HepG2 (cell line): Measurements from ENCODE around the gene C1QTNF6. TPM values are rescaled to one million over a fixed set of nuclear protein-coding genes. Genes with fewer than 3 reads are reported as not detected.

ENCODE experiments used
- ATAC-seq: fragments of 200-7000 bp; cut with Tn5 transposase; 3 replicates; pipeline ENCODE4 v1.9.1; 2020; ENCODE audit warnings: mild to moderate bottlenecking, moderate library complexity
- BruUV-seq: library from RNA; stranded (reverse); fragments of 400-500 nt; replicated peaks from 2 replicates; lab custom pipeline; 2021; lab: Mats Ljungman, UMichigan
- CTCF ChIA-PET: fragments of 300-600 bp; formaldehyde crosslinking; extraction: SDS; loops from one replicate; lab custom pipeline; 2021; ENCODE audit warnings: low total read pairs, inconsistent platforms, low intra/inter-chr PET ratio; lab: Yijun Ruan, JAX
- POLR2A ChIA-PET: fragments of 350-600 bp; sonication (Branson Sonifier 250); formaldehyde crosslinking; loops from one replicate; lab custom pipeline; 2020; ENCODE audit warnings: antibody characterized with exemption, inconsistent platforms; lab: Yijun Ruan, JAX
- DNase-seq: peaks from one replicate; pipeline ENCODE4 v3.0.0-alpha.2; 2015; ENCODE audit warnings: low spot score
- FAIRE-seq: peaks from 3 replicates; lab custom pipeline; 2011; peaks lifted over from hg19 to GRCh38; lab: Jason Lieb, UNC
- H2AFZ ChIP-seq: one replicate; pipeline ENCODE4 v1.6.1; 2011; ENCODE audit warnings: low read length, inconsistent platforms
- H3K27ac ChIP-seq: fragments of 300-600 bp; 3 replicates; pipeline ENCODE4 v1.8.0; 2011; ENCODE audit warnings: mixed run types, mild to moderate bottlenecking, mixed read lengths, low read length, inconsistent platforms; ENCODE audit not compliant: insufficient read depth; ENCODE audit errors: extremely low read length
- H3K27me3 ChIP-seq, 2 experiments: fragments of 200-600 bp in 1 of 2; 2 replicates in 1 of 2; 3 replicates in 1 of 2; pipeline versions ENCODE4 v1.6.0 to v1.8.0; 2011; ENCODE audit warnings: low read length in 2 of 2, mild to moderate bottlenecking in 2 of 2, moderate library complexity in 2 of 2, inconsistent platforms in 1 of 2; ENCODE audit not compliant: insufficient read depth in 2 of 2, control insufficient read depth in 1 of 2
- H3K36me3 ChIP-seq, 2 experiments: fragments of 200-600 bp in 1 of 2; replicated peaks in 1 of 2; 2 replicates in 1 of 2; 3 replicates in 1 of 2; pipeline versions ENCODE4 v1.5.1 to v1.8.0; 2011; ENCODE audit warnings: low read length in 2 of 2, inconsistent platforms in 1 of 2; ENCODE audit not compliant: insufficient read depth in 2 of 2, control insufficient read depth in 1 of 2
- H3K4me1 ChIP-seq: 2 replicates; pipeline ENCODE4 v1.5.1; 2012; ENCODE audit warnings: low read length, inconsistent platforms; ENCODE audit not compliant: insufficient read depth
- H3K4me2 ChIP-seq: 2 replicates; pipeline ENCODE4 v1.6.0; 2011; ENCODE audit warnings: low read depth, low read length, inconsistent platforms
- H3K4me3 ChIP-seq, 3 experiments: fragments of 200-600 bp in 1 of 3; sonication (generic), shearing (Covaris generic) in 1 of 3; replicated peaks in 1 of 3; 2 replicates each; pipeline ENCODE4 v1.5.1; 2011 to 2016; ENCODE audit warnings: low read length in 3 of 3, inconsistent platforms in 2 of 3, low read depth in 2 of 3, mild to moderate bottlenecking in 2 of 3, control low read depth in 1 of 3, mixed read lengths in 1 of 3; ENCODE audit not compliant: insufficient read depth in 1 of 3
- H3K79me2 ChIP-seq: one replicate; pipeline ENCODE4 v1.6.1; 2011; ENCODE audit warnings: low read length, inconsistent platforms; ENCODE audit not compliant: insufficient read depth
- H3K9ac ChIP-seq: 2 replicates; pipeline ENCODE4 v1.6.0; 2011; ENCODE audit warnings: mild to moderate bottlenecking, low read depth, low read length, inconsistent platforms; ENCODE audit not compliant: insufficient read depth
- H3K9me3 ChIP-seq: 2 replicates; pipeline ENCODE4 v1.5.1; 2012; ENCODE audit warnings: mild to moderate bottlenecking, low read length
- H4K20me1 ChIP-seq: 2 replicates; pipeline ENCODE4 v1.6.0; 2011; ENCODE audit warnings: inconsistent platforms, mild to moderate bottlenecking, low read length, moderate library complexity; ENCODE audit not compliant: insufficient read depth
- EEA1 ChIP-seq: sonication (generic); formaldehyde crosslinking; IDR thresholded peaks from 2 replicates; pipeline ENCODE4 v1.5.1; 2020; ENCODE audit warnings: mild to moderate bottlenecking, missing genetic modification reagents, borderline replicate concordance
- NFKBIZ ChIP-seq: IDR thresholded peaks from 2 replicates; pipeline ENCODE4 v1.6.1; 2018; ENCODE audit warnings: missing genetic modification reagents, missing compliant biosample characterization
- NONO ChIP-seq, 2 experiments: fragments of 450-650 bp in 1 of 2; sonication (generic) in 1 of 2; formaldehyde crosslinking in 1 of 2; IDR thresholded peaks in 1 of 2; conservative IDR thresholded peaks in 1 of 2; 2 replicates each; pipeline versions ENCODE4 v1.6.1 to v1.8.0; 2017 to 2022; ENCODE audit warnings: mild to moderate bottlenecking in 1 of 2, missing genetic modification reagents in 1 of 2, moderate library complexity in 1 of 2
- NR3C1 ChIP-seq: sonication (generic); formaldehyde crosslinking; IDR thresholded peaks from 2 replicates; pipeline ENCODE4 v1.4.0; 2020; ENCODE audit warnings: missing genetic modification reagents
- RERE ChIP-seq: IDR thresholded peaks from 2 replicates; pipeline ENCODE4 v1.6.1; 2016; ENCODE audit warnings: low read depth, missing genetic modification reagents, missing compliant biosample characterization
- SRSF1 ChIP-seq: fragments of 200-400 bp; formaldehyde crosslinking; optimal IDR thresholded peaks from 2 replicates; pipeline ENCODE3; 2017; ENCODE audit warnings: mild to moderate bottlenecking, low read depth, low read length, moderate library complexity
- TMF1 ChIP-seq: sonication (generic); formaldehyde crosslinking; IDR thresholded peaks from 2 replicates; pipeline ENCODE4 v1.8.1; 2022; ENCODE audit warnings: low read depth, missing genetic modification reagents
- ZFP1 ChIP-seq: IDR thresholded peaks from 2 replicates; pipeline ENCODE4 v1.6.1; 2016
- ZNF33A ChIP-seq: sonication (generic); formaldehyde crosslinking; IDR thresholded peaks from 2 replicates; pipeline ENCODE4 v1.5.1; 2020; ENCODE audit warnings: missing genetic modification reagents, mild to moderate bottlenecking, moderate library complexity, borderline replicate concordance
- ZNF530 ChIP-seq: sonication (generic); formaldehyde crosslinking; IDR thresholded peaks from 2 replicates; pipeline ENCODE4 v1.5.0; 2020; ENCODE audit warnings: low read depth, mild to moderate bottlenecking, missing genetic modification reagents
- WGBS: methylation state at CpG from one replicate; pipeline ENCODE4 v1.1.6; 2017; ENCODE audit warnings: low lambda C conversion rate; 5-methylcytosine and 5-hydroxymethylcytosine counted together
- in situ Hi-C: cut with HindIII; loops from 2 replicates; pipeline ENCODE4 v1.10.0; 2017; ENCODE audit warnings: low pct_unique_long_range_greater_than_20kb; ENCODE audit not compliant: extremely low pct_ligation_motif_present
- intact Hi-C: fragments of 100-400 bp; cut with micrococcal nuclease; formaldehyde crosslinking; loops from one replicate; pipeline ENCODE4 v1.10.0; 2022; ENCODE audit not compliant: unreplicated experiment
- polyA plus RNA-seq, 8 experiments: library from polyadenylated mRNA; depleted of rRNA in 3 of 8; stranded (reverse) in 7 of 8; unstranded in 1 of 8; fragments of >200 nt; fragmentation: Illumina TruSeq in 4 of 8; extraction: Trizol in 4 of 8; gene quantifications; 2 replicates each; pipeline versions ENCODE4 v1.2.1 to v1.2.3, GENCODE V29; 2011 to 2016; ENCODE audit warnings: low read depth in 4 of 8, missing spikeins in 1 of 8, mixed read lengths in 1 of 8; ENCODE audit not compliant: insufficient read depth in 1 of 8
- total RNA-seq, 5 experiments: library from RNA; depleted of rRNA; stranded (reverse); fragments of >200 nt; fragmentation: Illumina TruSeq; extraction: Trizol; gene quantifications; 2 replicates each; pipeline ENCODE4 v1.2.3, GENCODE V29; 2016; ENCODE audit warnings: low read depth in 1 of 5

Gene C1QTNF6
- total and polyA plus RNA-seq, 2 of the 13 experiments (the other 11 are each of a cell fraction or from before 2014, with no cell fraction given): 2.7 to 6.9 TPM

- Histone ChIP-seq H3K9me3 (no peaks in the 10 kb centered on the region), H3K79me2 (no peaks in the 10 kb centered on the region), H3K27ac (no peak overlapping the region), H3K36me3 (no peaks in the 10 kb centered on the region), H3K27me3 (peaks cover 5 to 30% of the 10 kb centered on the region in 2 experiments), H2AFZ (no peak overlapping the region), H3K4me1 (0 out of 2 replicates have a peak, but pooled peaks cover 15% of the 10 kb centered on the region), H3K4me3 (no peak overlapping the region), H3K9ac (no peak overlapping the region), H4K20me1 (no peaks in the 10 kb centered on the region), H3K4me2 (no peak overlapping the region)
- BruUV-seq: no TSS peak
- WGBS: 40% methylated on average over 7 of the region's 17 CpGs
- TF ChIP-seq TMF1 (CRISPR knock-in tag) (no peak), EEA1 (CRISPR knock-in tag) (no peak), NONO (IDR thresholded peaks at IDR 0.05) (no peak), NONO (CRISPR knock-in tag; conservative IDR thresholded peaks at IDR 0.05) (no peak), NR3C1 (CRISPR knock-in tag) (no peak), RERE (CRISPR knock-in tag) (no peak), ZNF33A (CRISPR knock-in tag) (no peak), NFKBIZ (CRISPR knock-in tag) (no peak), SRSF1 (no peak), ZFP1 (no peak), ZNF530 (CRISPR knock-in tag) (no peak)
- intact Hi-C loops: loop anchor here (5.0 kb wide), 1 partner anchor 72 kb away; no protein-coding TSS in a partner anchor
- POLR2A ChIA-PET: no interaction called here
- CTCF ChIA-PET: no interaction called here
- in situ Hi-C loops: no loop called here
- FAIRE-seq (no peak), ATAC-seq (no peak), DNase-seq (no peak)
Measured at GRCh38 chr22:37148742-37149665, 39.0 kb downstream of the C1QTNF6 start.
